MM.1S (cell line): ENCODE data around the gene IL10.

ENCODE experiments used
- CTCF ChIP-seq: fragments of 300-600 bp; sonication (generic); IDR thresholded peaks from 2 replicates; pipeline ENCODE4 v1.5.1; 2016; ENCODE audit warnings: antibody characterized with exemption, low read length, mixed read lengths
- EZH2 ChIP-seq: fragments of 300-600 bp; sonication (generic); optimal IDR thresholded peaks from 2 replicates; pipeline ENCODE3; 2017; ENCODE audit warnings: low read depth, mild to moderate bottlenecking, antibody characterized with exemption, low read length, mixed read lengths
- EZH2phosphoT487 ChIP-seq: fragments of 300-600 bp; sonication (generic); IDR thresholded peaks from 2 replicates; pipeline ENCODE4 v1.6.1; 2018; ENCODE audit warnings: antibody characterized with exemption, low read length

GRCh38 chr1:206774093-206774492 lies 1.8 kb upstream of the IL10 start:
- no peak for TF ChIP-seq CTCF
- no peak for TF ChIP-seq EZH2
- no peak for TF ChIP-seq EZH2phosphoT487
